PC-3 (cell line): Measurements from ENCODE around the gene CIB4.

Source experiments
- EZH2 ChIP-seq: fragments of 300-600 bp; sonication (generic); IDR thresholded peaks from one replicate; pipeline ENCODE4 v1.6.1; 2017; ENCODE audit warnings: antibody characterized with exemption, mild to moderate bottlenecking, low read length; ENCODE audit not compliant: unreplicated experiment
- EZH2phosphoT487 ChIP-seq: fragments of 300-600 bp; sonication (generic); IDR thresholded peaks from 2 replicates; pipeline ENCODE4 v1.6.1; 2018; ENCODE audit warnings: mild to moderate bottlenecking, antibody characterized with exemption, low read length, borderline replicate concordance
- TF ChIP-seq, protein P1 (sequence below): fragments of 300-600 bp; sonication (generic); conservative IDR thresholded peaks from 2 replicates; pipeline ENCODE4 v1.5.1; 2017; ENCODE audit warnings: antibody characterized with exemption, low read depth, mild to moderate bottlenecking, low read length

DNA sequence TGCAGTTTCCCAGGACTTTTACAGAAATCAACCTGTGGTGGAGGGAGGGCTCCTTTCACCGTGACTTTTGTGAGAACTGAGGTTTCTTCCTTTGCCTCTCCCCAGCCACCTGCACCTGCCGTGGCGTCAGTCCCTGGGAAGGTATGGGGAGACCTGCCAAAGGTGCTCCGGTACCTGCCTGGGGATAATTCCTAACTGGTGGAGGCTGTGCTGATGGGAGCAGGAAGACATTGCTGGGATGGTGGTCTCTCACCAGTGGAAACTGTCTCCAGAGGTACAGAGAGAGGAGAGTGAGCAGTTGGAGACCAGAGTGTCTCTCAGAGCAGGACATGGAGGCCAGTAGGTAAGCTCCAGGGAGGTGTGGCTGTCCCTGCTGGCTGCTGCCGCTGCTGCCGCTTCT, 52.6 kb downstream of the CIB4 start:
- TF ChIP-seq, protein P1, sequence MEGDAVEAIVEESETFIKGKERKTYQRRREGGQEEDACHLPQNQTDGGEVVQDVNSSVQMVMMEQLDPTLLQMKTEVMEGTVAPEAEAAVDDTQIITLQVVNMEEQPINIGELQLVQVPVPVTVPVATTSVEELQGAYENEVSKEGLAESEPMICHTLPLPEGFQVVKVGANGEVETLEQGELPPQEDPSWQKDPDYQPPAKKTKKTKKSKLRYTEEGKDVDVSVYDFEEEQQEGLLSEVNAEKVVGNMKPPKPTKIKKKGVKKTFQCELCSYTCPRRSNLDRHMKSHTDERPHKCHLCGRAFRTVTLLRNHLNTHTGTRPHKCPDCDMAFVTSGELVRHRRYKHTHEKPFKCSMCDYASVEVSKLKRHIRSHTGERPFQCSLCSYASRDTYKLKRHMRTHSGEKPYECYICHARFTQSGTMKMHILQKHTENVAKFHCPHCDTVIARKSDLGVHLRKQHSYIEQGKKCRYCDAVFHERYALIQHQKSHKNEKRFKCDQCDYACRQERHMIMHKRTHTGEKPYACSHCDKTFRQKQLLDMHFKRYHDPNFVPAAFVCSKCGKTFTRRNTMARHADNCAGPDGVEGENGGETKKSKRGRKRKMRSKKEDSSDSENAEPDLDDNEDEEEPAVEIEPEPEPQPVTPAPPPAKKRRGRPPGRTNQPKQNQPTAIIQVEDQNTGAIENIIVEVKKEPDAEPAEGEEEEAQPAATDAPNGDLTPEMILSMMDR: no peak
- TF ChIP-seq EZH2 (no peak), EZH2phosphoT487 (no peak)
